Adrenal gland (tissue), 5 donors: Measurements from ENCODE around the gene LRRC8C.

Experiments used
- CTCF ChIP-seq, 6 experiments: fragments of 450-650 bp in 4 of 6; fragments of 200-600 bp in 2 of 6; sonication (generic) in 1 of 6; IDR thresholded peaks; 1 replicate in 5 of 6; 2 replicates in 1 of 6; pipeline versions ENCODE4 v1.5.1 to v1.8.0; 2016 to 2021; ENCODE audit warnings: antibody characterized with exemption in 6 of 6, mild to moderate bottlenecking in 2 of 6, moderate library complexity in 1 of 6
- POLR2A ChIP-seq, 2 donors: fragments of 450-650 bp; IDR thresholded peaks; one replicate each; pipeline ENCODE4 v1.6.1; 2017; ENCODE audit warnings: antibody characterized with exemption in 2 of 2, mild to moderate bottlenecking in 2 of 2, moderate library complexity in 1 of 2
- donor health status: DM: no; HTN: no; CAD: no.

GRCh38 chr1:89753761-89754160 is 120.8 kb downstream of the LRRC8C start:
- TF ChIP-seq CTCF (IDR thresholded peaks at IDR 0.05) (no peak), POLR2A (IDR thresholded peaks at IDR 0.05) (no peak)
